GM18508 (cell line): ENCODE data around the gene APP.
A peak's percentile ranks its signal among the peaks of the same experiment; 100 is the strongest.
"Not testable (repeated sequence)": the region's sequence is repeated elsewhere in the genome, so short reads cannot be mapped to it uniquely, and the experiment has no call there.

Experiments used
- ATAC-seq: cut with Tn5 transposase; IDR thresholded peaks from one replicate; pipeline ENCODE4 v1.9.1; 2021; ENCODE audit warnings: moderate number of reproducible peaks; ENCODE audit not compliant: insufficient read depth, unreplicated experiment

APP gene

GRCh38 chr21:25925064-25925800 is 245.3 kb downstream of the APP start:
- no peak for ATAC-seq

DNA sequence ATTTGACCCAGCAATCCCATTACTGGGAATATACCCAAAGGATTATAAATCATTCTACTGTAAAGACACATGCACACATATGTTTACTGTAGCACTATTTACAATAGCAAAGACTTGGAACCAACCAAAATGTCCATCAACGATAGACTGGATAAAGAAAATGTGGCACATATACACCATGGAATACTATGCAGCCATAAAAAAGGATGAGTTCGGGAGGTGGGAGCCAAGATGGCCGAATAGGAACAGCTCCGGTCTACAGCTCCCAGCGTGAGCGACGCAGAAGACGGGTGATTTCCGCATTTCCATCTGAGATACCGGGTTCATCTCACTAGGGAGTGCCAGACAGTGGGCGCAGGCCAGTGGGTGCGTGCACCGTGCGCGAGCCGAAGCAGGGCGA is 252.4 kb downstream of the APP start:
- not testable (repeated sequence) for ATAC-seq

DNA sequence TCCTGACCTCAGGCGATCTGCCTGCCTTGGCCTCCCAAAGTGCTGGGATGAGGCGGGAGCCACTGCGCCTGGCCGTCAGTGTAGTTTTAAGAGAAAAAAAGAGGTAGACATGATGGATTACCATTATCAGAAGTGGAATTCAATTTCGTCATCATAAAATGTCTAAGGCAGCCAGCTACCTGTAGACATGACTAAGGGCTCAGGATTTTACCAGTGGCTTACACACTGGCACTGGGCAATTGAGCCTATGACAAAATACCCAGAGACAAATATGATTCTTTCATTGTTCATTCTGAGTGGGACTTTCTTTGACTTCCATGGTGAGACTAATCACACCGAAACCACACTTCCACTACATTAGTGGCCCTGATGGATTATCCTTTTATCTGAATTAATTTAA is 254.3 kb downstream of the APP start:
- ATAC-seq, result no peak

DNA sequence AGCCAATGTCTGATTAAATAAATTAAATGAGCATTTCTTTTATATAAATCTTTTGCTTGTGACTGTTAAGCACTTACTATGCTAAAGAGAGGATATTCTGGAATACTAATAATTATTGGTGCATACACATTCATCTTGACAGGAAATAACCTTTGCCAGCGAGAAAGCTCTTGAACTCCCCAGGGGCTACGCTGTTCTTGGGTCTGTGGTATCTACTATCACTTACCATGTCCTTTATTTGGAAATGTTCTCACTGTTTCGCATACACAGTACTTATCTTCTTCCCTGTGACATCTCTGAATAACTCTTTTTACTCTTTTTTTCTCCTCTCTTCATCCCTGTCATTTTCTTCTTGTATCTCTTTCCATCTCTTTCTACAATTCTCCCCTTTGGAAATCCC is 257.1 kb downstream of the APP start:
- peak; percentile 74 for ATAC-seq

GRCh38 chr21:25912402-25912746 is 258.2 kb downstream of the APP start:
- no peak for ATAC-seq

- no peak for ATAC-seq
Observed at GRCh38 chr21:25911730-25912401, 258.7 kb downstream of the APP start.

DNA sequence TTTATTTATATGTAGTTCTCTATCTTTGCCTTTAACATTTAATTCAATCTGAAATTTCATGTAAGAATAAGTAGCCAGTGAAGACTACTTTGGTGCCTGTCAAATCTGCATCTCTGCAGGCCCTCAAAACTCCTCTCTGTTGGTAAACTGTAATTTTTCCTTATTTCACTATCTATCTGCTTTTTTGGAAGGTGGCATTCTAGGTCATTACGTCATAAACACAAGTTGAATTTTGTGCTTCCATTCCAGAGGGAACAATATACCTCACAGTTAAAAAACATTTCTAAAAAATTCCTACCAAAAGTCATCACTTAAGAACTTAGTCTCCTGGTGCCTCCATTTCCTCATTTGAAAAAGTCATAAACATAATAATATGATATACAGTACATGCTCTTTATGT is 259.8 kb downstream of the APP start:
- no peak for ATAC-seq

GRCh38 chr21:25909341-25909740 is 261.2 kb downstream of the APP start:
- ATAC-seq, result no peak

DNA sequence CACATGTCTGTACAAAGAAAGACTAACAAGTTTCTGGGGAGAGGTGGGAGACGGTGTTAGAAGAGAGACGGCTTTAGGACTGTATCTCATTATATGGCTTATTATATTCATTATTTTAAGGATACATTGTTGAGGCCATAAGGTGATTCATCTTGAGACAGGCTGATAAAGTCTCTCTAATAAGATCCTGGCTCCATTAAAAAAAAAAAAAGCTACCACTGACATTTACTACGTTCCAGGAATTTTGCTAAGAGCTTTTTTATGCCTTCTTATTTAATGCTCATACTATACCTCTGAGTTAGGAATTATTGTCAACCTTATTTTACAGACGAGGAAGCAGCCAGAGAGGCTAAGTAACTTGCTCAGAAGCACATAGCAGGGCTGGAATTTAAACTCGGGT is 262.1 kb downstream of the APP start:
- ATAC-seq, result no peak

GRCh38 chr21:25907573-25908275 is 262.8 kb downstream of the APP start:
- ATAC-seq, result no peak

DNA sequence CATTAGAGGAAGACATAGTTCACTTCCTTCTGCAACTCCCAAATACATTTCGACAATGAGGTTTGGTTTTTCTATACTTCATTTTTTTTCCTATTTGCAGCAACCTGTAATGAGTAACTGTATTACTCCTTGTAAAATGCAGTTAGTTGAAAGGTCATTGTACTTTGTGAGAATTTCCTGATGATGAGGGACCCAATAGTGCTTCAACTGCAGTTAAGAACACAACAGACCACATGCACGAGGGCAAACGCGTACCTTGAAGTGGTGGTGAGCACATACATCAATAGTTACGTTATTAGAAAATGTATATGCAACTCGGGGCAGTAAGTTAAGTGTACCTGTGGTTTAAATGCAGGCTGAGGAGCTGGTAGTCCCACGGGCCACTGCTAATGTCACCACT is 264.0 kb downstream of the APP start:
- no peak for ATAC-seq

DNA sequence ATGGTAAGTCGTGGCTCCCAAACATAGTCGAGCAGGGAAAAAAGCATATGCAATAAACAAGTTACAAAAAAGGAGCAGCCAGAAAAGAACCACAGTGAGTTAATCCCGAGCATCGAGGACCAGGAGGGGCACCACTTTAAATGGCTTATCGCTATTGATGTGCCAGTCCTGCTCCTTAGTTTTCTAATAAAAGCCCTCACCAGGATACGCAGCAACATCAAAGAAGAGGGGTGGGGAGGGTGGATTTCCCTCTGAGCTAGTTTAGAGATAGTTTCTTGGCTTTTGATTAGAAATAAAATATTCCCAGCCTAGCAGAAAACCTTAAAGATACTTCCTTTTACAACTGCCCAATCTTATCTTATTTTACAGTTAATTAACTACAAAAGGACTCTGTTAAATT is 265.4 kb downstream of the APP start:
- no peak for ATAC-seq

DNA sequence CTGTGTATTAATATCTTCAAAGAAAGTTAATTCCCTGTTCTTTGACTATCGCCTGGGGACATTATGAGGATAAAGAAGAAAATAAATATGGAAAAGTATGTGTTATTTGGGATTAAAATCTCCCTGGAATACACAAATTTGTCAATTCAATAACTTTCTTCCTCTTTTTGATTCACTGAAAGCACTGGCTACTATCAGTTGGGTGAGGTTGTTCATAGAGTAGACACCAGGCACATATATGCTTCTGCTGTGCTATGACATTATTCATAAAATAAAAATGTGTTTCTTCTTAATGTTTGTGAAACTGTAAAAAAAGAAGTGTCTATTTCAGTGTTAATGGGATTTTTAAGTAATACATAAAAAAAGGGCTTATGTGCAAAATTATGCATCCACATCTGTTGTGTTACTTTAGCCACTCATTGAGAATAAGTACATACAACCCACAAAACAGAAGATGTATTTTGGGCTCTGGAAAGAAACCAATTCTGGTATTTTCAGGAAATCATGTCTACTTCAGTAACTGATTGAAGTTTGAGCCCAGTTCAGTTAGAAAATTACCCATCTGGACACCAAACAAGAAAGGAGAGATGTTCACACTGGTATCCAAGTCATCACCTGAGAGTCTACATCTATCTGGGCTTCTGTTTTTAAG is 266.4 kb downstream of the APP start:
- ATAC-seq, result no peak

GRCh38 chr21:25903607-25904006 is 267.0 kb downstream of the APP start:
- ATAC-seq, result peak; percentile 75

GRCh38 chr21:25901330-25901979 is 269.1 kb downstream of the APP start:
- ATAC-seq, result no peak

GRCh38 chr21:25898671-25899070 is 271.9 kb downstream of the APP start:
- ATAC-seq, result no peak

GRCh38 chr21:25897383-25897782 is 273.2 kb downstream of the APP start:
- ATAC-seq, result no peak

GRCh38 chr21:25896501-25897056 is 274.0 kb downstream of the APP start:
- ATAC-seq, result no peak

DNA sequence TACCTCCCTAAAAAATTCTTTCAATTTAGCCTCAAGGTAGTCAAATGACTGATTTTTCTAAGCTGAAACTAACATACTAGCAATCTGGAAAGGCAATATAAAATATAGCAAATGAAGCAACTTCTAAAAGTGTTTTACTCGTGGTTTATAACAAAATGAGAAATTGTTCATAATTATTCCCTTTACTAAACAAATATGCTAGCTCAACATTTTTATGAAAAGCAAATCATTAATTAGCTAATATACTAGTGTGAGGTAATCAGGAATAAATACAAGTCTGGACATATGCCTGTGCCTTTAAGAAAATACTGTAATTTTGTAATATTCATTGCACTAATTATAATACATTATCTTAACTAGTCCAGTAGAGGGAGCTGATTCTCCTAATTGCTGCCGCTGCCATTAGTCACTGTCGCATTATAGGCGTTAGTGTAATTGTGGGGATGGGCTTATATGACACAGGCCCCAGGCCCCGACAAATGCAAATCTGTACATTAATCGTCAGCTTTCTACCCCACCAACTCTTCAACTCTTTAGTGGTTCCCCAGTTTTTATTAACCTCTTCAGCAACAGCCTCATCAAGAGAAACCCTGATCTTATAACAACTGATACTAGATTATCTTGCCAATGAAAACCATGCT is 274.9 kb downstream of the APP start:
- ATAC-seq, result no peak

DNA sequence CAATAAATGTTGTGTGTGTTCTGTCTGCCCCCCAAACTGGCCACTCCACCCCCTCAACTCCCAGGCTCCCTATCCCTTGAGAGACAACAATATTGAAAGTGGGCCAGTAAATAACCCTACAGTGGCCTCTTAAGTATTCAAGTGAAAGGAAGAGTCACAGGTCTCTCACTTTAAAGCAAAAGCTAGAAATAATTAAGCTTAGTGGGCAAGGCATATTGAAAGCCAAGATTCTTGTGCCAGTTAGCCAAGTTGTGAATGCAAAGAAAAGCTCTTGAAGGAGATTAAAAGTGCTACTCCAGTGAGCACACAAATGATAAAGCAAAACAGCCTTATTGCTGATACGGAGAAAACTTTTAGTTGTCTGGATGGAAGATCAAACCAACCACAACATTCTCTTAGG is 277.4 kb downstream of the APP start:
- no peak for ATAC-seq
